T-cell (primary cell): Measurements from ENCODE around the gene ATP5ME. TPM values are rescaled to one million over a fixed set of nuclear protein-coding genes. Genes with fewer than 3 reads are reported as not detected.

Experiments
- ATAC-seq, 4 experiments: fragments of 200-7000 bp in 3 of 4; fragments of 150-1000 bp in 1 of 4; cut with Tn5 transposase; replicated peaks in 1 of 4; 1 replicate in 3 of 4; 2 replicates in 1 of 4; pipeline ENCODE4 v1.10.0; 2021; ENCODE audit warnings: moderate library complexity in 3 of 4, mild to moderate bottlenecking in 2 of 4, moderate number of reproducible peaks in 1 of 4
- CTCF ChIA-PET, 2 donors: fragments of 300-600 bp; sonication (Branson Sonifier 250); formaldehyde crosslinking; loops; one replicate each; lab custom pipeline; 2022; ENCODE audit warnings: antibody characterized with exemption in 2 of 2; lab: Charles Lee
- POLR2A ChIA-PET, 2 donors: fragments of 300-600 bp; sonication (Branson Sonifier 250); formaldehyde crosslinking; loops; one replicate each; lab custom pipeline; 2022; ENCODE audit warnings: antibody characterized with exemption in 2 of 2; lab: Charles Lee
- DNase-seq, 35 experiments: peaks; one replicate each; pipeline versions ENCODE4 v3.0.0 to v3.0.0-alpha.2; 2013 to 2023
- H3K27ac ChIP-seq: one replicate; pipeline ENCODE4 v1.5.1; 2013; ENCODE audit warnings: low read length
- H3K27me3 ChIP-seq, 2 experiments: replicated peaks in 1 of 2; 1 replicate in 1 of 2; 2 replicates in 1 of 2; pipeline versions ENCODE4 v1.6.1 to v1.7.0; 2013; ENCODE audit warnings: low read length in 1 of 2, mixed read lengths in 1 of 2; ENCODE audit not compliant: control insufficient read depth in 2 of 2, insufficient read depth in 2 of 2; ENCODE audit errors: extremely low read depth in 1 of 2
- H3K36me3 ChIP-seq, 2 donors: 1 replicate in 1 of 2; 2 replicates in 1 of 2; pipeline versions ENCODE4 v1.6.1 to v1.7.0; 2013; ENCODE audit warnings: low read length in 1 of 2; ENCODE audit not compliant: control insufficient read depth in 2 of 2, insufficient read depth in 1 of 2; ENCODE audit errors: extremely low read depth in 1 of 2
- H3K4me1 ChIP-seq, 2 experiments: 1 replicate in 1 of 2; 2 replicates in 1 of 2; pipeline versions ENCODE4 v1.6.1 to v1.7.0; 2013; ENCODE audit warnings: low read length in 2 of 2, mixed read lengths in 1 of 2; ENCODE audit not compliant: insufficient read depth in 2 of 2, control insufficient read depth in 1 of 2; ENCODE audit errors: extremely low read depth in 1 of 2
- H3K4me3 ChIP-seq, 2 donors: 1 replicate in 1 of 2; 2 replicates in 1 of 2; pipeline versions ENCODE4 v1.5.1 to v1.7.0; 2013; ENCODE audit warnings: mild to moderate bottlenecking in 2 of 2, low read length in 1 of 2, moderate library complexity in 1 of 2; ENCODE audit not compliant: control insufficient read depth in 1 of 2; ENCODE audit errors: extremely low read depth in 1 of 2
- H3K9me3 ChIP-seq: 2 replicates; pipeline ENCODE4 v1.7.0; 2013
- H3K27ac Mint-ChIP-seq, 2 donors: one replicate each; pipeline ENCODE4 v1.8.0; 2020 to 2021; ENCODE audit warnings: mild to moderate bottlenecking in 2 of 2, mixed read lengths in 2 of 2
- H3K27me3 Mint-ChIP-seq, 2 donors: one replicate each; pipeline ENCODE4 v1.8.0; 2021 to 2022; ENCODE audit warnings: mixed read lengths in 2 of 2
- H3K36me3 Mint-ChIP-seq: one replicate; pipeline ENCODE4 v1.8.0; 2021; ENCODE audit warnings: mixed read lengths
- H3K4me1 Mint-ChIP-seq, 3 donors: one replicate each; pipeline ENCODE4 v1.8.0; 2020 to 2022; ENCODE audit warnings: mixed read lengths in 3 of 3, mild to moderate bottlenecking in 1 of 3
- H3K4me3 Mint-ChIP-seq, 3 donors: one replicate each; pipeline ENCODE4 v1.8.0; 2020 to 2022; ENCODE audit warnings: mild to moderate bottlenecking in 3 of 3, mixed read lengths in 3 of 3, moderate library complexity in 3 of 3
- H3K9me3 Mint-ChIP-seq, 3 donors: one replicate each; pipeline ENCODE4 v1.8.0; 2020 to 2022; ENCODE audit warnings: mixed read lengths in 3 of 3
- WGBS: methylation state at CpG from one replicate; pipeline ENCODE4 v1.1.5; 2013; ENCODE audit warnings: missing lambda C conversion rate; ENCODE audit not compliant: insufficient coverage; 5-methylcytosine and 5-hydroxymethylcytosine counted together
- total RNA-seq, 35 experiments: library from RNA in 6 of 35; stranded (reverse) in 6 of 35; fragments of 120-200 nt in 1 of 35; gene quantifications; one replicate each; pipeline versions ENCODE4 v1.2.1 to v1.2.4 and lab custom pipeline; 2013 to 2026

ATP5ME gene, protein sequence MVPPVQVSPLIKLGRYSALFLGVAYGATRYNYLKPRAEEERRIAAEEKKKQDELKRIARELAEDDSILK
- total RNA-seq (100 to 1,000 TPM in 4 of 5 donors, 10 to 100 TPM in 1; 92.4 to 158 (median 145) TPM), total RNA-seq (lab: John Stamatoyannopoulos, UW) (24.4 to 64.7 (median 32.1) reads per million in 29 experiments)
- 206 TPM for total RNA-seq (2013)

DNA sequence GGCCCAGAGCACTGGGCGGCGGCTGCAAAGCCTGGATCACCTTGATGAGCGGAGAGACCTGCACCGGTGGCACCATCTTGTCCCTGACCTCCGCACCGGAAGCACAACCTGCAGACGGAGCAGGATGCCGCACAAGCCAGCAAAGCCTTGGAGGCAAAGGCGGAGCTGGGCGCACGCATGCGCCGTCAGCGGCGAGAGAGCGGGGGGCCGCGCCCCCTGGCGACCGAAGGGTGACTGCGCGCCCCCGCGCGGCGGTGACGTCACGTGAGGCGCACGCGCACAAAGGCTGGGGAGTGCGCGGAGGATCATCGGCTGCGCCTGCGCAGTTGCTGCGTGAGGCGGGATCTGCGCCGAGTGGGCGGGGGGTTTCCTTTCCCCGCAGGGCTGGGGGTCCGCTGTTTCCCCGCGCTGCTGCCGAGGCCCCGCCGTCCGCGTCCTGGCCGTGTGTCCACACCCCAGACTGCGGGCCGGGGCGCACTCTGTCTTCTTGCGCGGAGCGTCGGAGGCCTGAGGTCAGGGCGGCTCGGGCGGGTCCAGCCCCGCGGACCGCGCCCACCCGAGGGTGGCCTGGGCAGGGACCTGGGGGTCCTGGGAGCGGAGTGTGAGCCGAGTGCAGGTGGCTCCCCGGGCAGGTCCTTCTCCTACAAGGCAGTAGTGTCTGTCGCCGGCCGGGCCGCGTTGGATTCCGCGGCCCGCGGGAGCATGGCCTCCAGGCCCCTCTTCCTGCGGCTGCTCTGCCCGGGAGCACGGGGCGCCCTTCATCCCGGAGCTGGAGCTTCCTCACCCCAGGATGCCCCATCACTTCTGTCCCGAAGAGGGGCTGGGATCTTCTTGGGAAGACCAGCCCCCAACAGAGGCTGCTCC, at the start of gene ATP5ME, which contains the start of gene MYL5:
TSS of gene ATP5ME (minus strand) at position 105 of the 864 bp plus-strand sequence. CDS start at position 76, 29 bp downstream.
TSS of gene MYL5 (plus strand) at position 371 of the 864 bp plus-strand sequence. CDS start 3,485 bp downstream, outside the sequence.
- H3K4me1 ChIP-seq = peaks cover 13 to 26% of the 10 kb centered on the region in 2 experiments
- CTCF ChIA-PET = interaction anchor here in 1 of 2 donors (1.0 kb wide), 2 partner anchors 10 to 430 kb away, joined by 3 read pairs; no protein-coding TSS in a partner anchor

DNA sequence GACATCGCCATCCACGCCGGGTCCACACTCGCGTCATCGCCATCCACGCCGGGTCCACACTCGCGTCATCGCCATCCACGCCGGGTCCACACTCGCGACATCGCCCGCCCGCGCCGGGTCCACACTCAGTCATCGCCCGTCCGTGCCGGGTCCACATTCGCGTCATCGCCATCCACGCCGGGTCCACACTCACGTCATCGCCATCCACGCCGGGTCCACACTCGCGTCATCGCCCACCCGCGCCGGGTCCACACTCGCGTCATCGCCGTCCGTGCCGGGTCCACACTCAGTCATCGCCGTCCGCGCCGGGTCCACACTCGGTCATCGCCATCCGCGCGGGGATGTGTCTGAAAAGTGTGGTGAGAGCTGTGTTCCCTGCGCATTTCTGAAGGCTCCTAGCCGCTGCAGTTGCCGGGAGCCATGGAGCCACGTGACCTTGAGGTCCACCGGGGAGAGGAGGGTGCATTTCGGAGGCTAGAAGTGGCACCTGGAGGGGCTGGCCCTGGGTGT, 48.8 kb upstream of the ATP5ME start:
- Histone ChIP-seq H3K4me3 (no peak overlapping the region), H3K27ac (no peak overlapping the region), H3K9me3 (no peaks in the 10 kb centered on the region), H3K4me1 (no peaks in the 10 kb centered on the region), H3K36me3 (peaks cover 4 to 5% of the 10 kb centered on the region in 2 donors), H3K27me3 (no peaks in the 10 kb centered on the region)
- Mint-ChIP-seq H3K27ac (no peak overlapping the region), H3K4me3 (no peak overlapping the region), H3K4me1 (peaks cover 10 to 37% (median 23%) of the 10 kb centered on the region in 3 donors), H3K27me3 (no peaks in the 10 kb centered on the region), H3K9me3 (no peaks in the 10 kb centered on the region), H3K36me3 (peaks cover 24% of the 10 kb centered on the region)
- CTCF ChIA-PET = interaction anchor here in 1 of 2 donors (0.5 kb wide), 1 partner anchor 29 kb away, joined by 5 read pairs; no protein-coding TSS in a partner anchor
- DNase-seq (no peak), ATAC-seq (no peak)
- POLR2A ChIA-PET = no interaction called here
- 99% methylated on average over 53 of the region's 61 CpGs for WGBS

More for the DNA sequence above, at the start of gene ATP5ME, which contains the start of gene MYL5:
- H3K36me3 Mint-ChIP-seq = peaks cover 16% of the 10 kb centered on the region
- peaks cover 8 to 21% (median 11%) of the 10 kb centered on the region in 3 donors for H3K4me1 Mint-ChIP-seq
- H3K27me3 Mint-ChIP-seq = no peaks in the 10 kb centered on the region
- peak within 1 kb of the TSS; percentile 85 to 88 for H3K27ac Mint-ChIP-seq
- DNase-seq (peak; percentile 97 to 100 (median 99)), ATAC-seq (peak; percentile 92 to 94 (median 94))
- no peaks in the 10 kb centered on the region for H3K9me3 Mint-ChIP-seq
- Histone ChIP-seq H3K4me3 (peak within 1 kb of the TSS; percentile 81 to 89), H3K27me3 (peaks cover 0 to 5% of the 10 kb centered on the region in 2 experiments), H3K27ac (peak within 1 kb of the TSS; percentile 86), H3K9me3 (no peaks in the 10 kb centered on the region), H3K36me3 (peaks cover 7 to 16% of the 10 kb centered on the region in 2 donors)
- POLR2A ChIA-PET = interaction anchor here in 1 of 2 donors (0.6 to 1.0 kb wide), 2 partner anchors 12 to 258 kb away, joined by 3 to 12 read pairs; partner anchors contain the start of genes GAK and TMEM175
- WGBS = under 1% methylated on average over 81 of the region's 84 CpGs
- H3K4me3 Mint-ChIP-seq = peak within 1 kb of the TSS; percentile 82 to 88 (median 83)

DNA sequence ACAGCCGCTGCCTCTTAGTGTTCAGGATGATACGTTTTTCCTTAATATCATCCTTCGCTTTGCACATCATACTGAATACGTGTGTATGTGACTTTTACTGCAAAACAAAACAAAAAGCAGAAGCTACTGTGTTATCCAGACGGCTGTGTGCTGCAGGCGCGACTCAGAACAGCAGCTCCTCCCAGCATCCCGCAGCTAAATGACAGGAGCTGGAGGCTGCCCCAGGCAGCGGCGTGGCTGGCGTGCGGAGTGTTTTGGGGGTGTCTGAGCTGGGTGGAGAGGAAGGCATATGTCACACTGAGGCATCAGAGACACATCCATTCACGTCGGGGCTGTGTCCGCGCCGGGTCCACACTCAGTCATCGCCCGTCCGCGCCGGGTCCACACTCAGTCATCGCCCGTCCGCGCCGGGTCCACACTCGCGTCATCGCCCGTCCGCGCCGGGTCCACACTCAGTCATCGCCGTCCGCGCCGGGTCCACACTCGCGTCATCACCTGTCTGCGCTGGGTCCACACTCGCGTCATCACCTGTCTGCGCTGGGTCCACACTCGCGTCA, 48.2 kb upstream of the ATP5ME start:
- 98% methylated on average over 42 of the region's 47 CpGs for WGBS

DNA sequence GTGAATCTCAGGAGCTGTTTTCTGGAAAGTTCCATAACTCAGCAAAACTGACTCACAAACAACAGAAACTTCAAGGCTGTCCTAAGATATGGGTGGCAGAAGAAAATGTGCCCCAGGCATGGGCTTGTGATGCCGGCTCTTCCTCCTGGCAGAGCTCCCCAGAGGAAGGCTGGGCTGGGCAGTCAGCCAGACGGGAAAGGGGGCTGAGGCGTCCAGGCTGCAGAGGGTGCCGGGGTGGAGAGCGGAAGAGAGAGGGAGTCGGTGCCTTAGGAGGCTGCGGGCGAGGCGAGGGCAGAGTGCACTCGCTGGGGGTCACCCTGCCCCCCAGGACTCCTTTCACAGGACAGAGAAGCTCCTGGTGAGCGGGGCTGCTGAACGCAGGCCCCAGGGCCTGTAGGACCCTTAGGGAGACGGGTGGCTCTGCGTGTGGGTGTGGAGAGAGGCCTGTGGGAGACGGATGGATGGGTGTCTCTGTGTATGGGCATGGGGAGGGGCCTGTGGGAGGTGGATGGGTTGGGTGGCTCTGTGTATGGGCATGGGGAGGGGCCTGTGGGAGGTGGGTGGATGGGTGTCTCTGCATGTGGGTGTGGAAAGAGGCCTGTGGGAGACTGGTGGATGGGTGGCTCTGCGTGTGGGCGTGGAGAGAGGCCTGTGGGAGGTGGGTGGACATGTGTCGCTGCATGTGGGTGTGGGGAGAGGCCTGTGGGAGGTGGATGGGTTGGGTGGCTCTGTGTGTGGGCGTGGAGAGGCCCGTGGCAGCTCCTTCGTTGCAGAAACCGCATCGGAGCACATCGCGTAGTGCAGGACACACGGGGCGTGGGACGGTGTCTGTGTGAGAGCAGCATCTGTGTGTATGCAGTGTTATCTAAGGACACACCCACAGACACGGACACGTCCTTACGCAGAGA, 47.4 kb upstream of the ATP5ME start:
- WGBS = 94% methylated on average over 27 of the region's 31 CpGs
- Mint-ChIP-seq H3K36me3 (peaks cover 21% of the 10 kb centered on the region), H3K27ac (no peak overlapping the region), H3K9me3 (no peaks in the 10 kb centered on the region), H3K4me3 (no peak overlapping the region), H3K4me1 (peaks cover 12 to 33% (median 25%) of the 10 kb centered on the region in 3 donors), H3K27me3 (no peaks in the 10 kb centered on the region)
- Histone ChIP-seq H3K4me1 (no peaks in the 10 kb centered on the region), H3K9me3 (no peaks in the 10 kb centered on the region), H3K27ac (no peak overlapping the region), H3K4me3 (no peak overlapping the region), H3K27me3 (no peaks in the 10 kb centered on the region), H3K36me3 (peaks cover 3 to 4% of the 10 kb centered on the region in 2 donors)
- ATAC-seq = no peak
- ChIA-PET POLR2A (no interaction called here), CTCF (no interaction called here)
- DNase-seq = no peak

More for the DNA sequence above, 48.2 kb upstream of the ATP5ME start:
- POLR2A ChIA-PET = no interaction called here
- Mint-ChIP-seq H3K27me3 (no peaks in the 10 kb centered on the region), H3K4me1 (peaks cover 12 to 38% (median 25%) of the 10 kb centered on the region in 3 donors), H3K36me3 (peaks cover 21% of the 10 kb centered on the region), H3K27ac (no peak overlapping the region), H3K9me3 (no peaks in the 10 kb centered on the region), H3K4me3 (no peak overlapping the region)
- peaks cover 3 to 4% of the 10 kb centered on the region in 2 donors for H3K36me3 ChIP-seq
- no peaks in the 10 kb centered on the region for H3K4me1 ChIP-seq
- DNase-seq (no peak), ATAC-seq (no peak)
- no peak overlapping the region for H3K27ac ChIP-seq
- no peaks in the 10 kb centered on the region for H3K9me3 ChIP-seq
- H3K4me3 ChIP-seq = no peak overlapping the region
- CTCF ChIA-PET = no interaction called here
- H3K27me3 ChIP-seq = no peaks in the 10 kb centered on the region

DNA sequence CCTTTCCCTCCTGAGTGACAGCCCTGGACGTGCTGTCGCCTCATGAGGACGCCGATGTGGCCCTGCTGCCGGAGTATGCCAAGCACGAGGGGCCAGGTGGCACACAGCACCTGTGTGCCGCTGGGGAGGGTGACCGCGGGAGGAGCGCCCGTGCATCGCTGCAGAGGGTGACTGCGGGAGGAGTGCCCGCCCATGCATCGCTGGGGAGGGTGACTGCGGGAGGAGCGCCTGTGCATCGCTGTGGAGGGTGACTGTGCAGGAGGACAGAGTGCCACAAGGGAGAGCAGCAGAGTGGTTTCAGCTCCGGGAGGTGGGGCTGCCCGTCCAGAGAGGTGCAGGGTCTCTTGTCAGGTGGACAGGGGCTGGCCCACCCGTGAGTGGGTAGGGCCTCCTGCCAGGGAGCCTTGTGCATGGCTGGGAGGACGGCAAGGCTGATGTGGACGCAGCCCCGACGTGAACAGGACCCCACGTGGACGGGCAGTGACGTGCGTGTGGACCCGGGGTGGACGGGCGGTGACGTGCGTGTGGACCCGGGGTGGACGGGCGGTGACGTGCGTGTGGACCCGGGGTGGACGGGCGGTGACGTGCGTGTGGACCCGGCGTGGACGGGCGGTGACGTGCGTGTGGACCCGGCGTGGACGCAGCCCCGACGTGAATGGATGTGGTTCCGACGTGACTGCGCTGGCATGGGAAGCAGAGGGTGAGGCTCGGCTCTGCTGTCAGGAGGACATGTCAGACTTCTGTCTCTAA, 46.2 kb upstream of the ATP5ME start:
- Histone ChIP-seq H3K36me3 (peaks cover 3 to 4% of the 10 kb centered on the region in 2 donors), H3K9me3 (no peaks in the 10 kb centered on the region), H3K27me3 (no peaks in the 10 kb centered on the region), H3K4me1 (no peaks in the 10 kb centered on the region), H3K4me3 (no peak overlapping the region), H3K27ac (no peak overlapping the region)
- no peaks in the 10 kb centered on the region for H3K27me3 Mint-ChIP-seq
- H3K9me3 Mint-ChIP-seq = no peaks in the 10 kb centered on the region
- H3K36me3 Mint-ChIP-seq = peaks cover 21% of the 10 kb centered on the region
- no peak overlapping the region for H3K27ac Mint-ChIP-seq
- ChIA-PET CTCF (interaction anchor here in 1 of 2 donors (0.6 kb wide), 1 partner anchor 21 kb away, joined by 3 read pairs; no protein-coding TSS in a partner anchor), POLR2A (no interaction called here)
- DNase-seq (no peak), ATAC-seq (no peak)
- no peak overlapping the region for H3K4me3 Mint-ChIP-seq
- 98% methylated on average over 58 of the region's 59 CpGs for WGBS
- peaks cover 10 to 32% (median 24%) of the 10 kb centered on the region in 3 donors for H3K4me1 Mint-ChIP-seq
